NOMO-1 (cell line): Measurements from ENCODE around the gene PDK3.

Experiments
- DNase-seq, 2 experiments: peaks; one replicate each; lab custom pipeline; 2025; ENCODE audit not compliant: unreplicated experiment in 2 of 2; lab: John Stamatoyannopoulos, UW

Gene PDK3

DNA sequence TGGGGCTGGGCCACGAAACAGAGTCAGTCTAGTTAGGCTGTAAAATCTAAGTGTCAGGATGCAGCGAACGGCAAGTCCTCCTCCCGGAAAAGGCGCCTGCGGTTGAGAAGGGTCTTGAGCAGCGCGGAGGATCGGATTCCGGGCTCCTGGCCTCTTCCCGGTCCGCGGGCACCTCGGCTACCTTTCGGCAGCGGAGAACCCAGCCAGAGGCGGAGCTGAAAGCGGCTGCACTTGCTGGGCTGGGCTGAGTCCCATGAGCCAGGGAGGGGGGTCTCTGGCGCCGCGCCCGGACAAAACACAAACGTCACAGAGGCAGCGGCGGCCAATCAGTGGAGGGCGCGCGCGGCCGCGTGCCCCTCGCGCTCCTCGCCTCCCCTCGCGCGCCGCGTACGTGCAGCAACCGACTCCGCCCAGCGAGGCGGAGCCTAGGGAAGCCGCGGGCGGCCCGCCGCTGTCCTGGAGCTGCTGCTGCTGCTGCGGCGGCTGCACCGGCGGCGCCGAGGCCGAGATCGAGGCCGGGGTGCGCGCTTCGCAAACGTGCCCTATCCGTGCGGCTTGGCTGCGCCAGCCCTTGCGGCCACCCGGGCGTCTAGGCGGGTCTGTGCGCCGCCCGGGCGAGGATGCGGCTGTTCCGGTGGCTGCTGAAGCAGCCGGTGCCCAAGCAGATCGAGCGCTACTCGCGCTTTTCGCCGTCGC, at the start of gene PDK3:
Gene PDK3 (plus strand): TSS at position 451 of the 696 bp plus-strand sequence. CDS start 170 bp downstream, at position 621.
- DNase-seq, result peak; percentile 73 to 85

DNA sequence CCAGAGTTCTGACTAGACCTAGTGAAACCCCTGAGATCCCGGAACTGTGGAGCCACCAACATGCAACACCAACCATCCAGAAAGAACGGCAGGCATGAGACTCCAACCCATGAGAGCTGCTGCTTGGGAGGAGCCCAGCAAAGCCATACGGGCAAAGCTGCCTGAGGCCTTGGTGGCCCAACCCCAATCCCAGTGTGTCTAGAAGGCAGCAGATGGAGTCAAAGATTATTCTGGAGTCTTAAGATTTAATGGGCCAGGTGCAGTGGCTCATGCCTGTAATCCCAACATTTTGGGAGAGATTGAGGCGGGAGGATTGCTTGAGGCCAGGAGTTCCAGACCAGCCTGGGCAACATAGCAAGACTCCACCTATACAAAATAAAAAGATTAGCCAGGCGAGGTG, 49.2 kb upstream of the PDK3 start:
- DNase-seq, result no peak

DNA sequence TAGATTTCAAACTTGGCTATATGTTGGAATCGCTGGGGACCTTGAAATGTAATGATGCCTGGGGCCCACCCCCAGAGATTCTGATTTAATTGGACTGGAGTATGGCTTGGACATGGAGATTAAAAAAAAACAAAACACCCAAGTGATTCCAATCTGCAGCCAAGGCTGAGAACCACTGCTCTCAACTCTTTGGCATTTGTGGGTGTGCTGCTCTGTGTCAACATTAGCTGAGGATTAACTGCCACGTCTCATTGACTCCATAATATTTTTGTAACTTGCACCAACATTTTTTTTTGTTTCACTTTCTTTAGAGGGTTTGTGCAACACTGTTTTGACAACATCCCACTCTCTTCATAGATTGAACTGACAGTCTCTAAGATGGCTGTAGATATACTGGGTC, 41.1 kb upstream of the PDK3 start:
- no peak for DNase-seq

DNA sequence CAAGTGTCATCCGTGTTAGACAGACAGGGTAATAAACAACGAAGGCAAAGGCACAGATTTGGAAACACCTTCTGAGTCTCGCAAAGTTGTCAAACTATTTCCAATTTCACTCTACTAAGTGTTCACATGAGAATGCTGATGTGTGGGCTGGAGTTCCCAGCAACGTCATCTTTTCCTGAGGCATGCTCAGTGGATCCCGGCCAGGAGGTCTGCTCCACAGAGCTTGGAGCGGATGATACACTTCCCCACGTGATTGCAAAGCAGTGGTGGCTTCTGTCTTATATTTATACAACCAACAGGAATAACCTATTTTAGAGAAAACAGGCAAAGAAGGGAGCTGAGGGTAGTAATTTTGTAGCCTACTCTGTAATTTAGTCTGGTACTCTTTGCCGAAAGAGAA, 40.1 kb upstream of the PDK3 start:
- DNase-seq, result no peak

DNA sequence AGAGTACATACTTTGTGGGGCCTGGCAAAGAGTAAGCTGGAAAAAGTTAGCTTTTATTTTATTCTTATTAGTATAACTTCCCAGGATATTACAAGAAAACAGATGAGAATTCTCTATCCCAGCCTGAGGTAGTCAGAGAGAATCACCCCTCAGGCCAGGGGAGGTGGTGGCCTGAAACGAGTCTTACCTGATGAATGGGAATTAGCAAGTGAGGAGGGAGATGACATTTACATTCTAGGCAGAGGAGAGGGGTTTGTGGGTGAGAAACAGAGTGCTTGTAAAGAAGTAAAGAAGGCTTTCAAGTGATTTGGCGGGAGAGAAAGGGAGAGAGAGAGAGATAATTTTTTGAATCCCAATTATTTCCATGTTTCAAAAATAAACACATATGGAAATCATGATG, 39.3 kb upstream of the PDK3 start:
- DNase-seq, result no peak

DNA sequence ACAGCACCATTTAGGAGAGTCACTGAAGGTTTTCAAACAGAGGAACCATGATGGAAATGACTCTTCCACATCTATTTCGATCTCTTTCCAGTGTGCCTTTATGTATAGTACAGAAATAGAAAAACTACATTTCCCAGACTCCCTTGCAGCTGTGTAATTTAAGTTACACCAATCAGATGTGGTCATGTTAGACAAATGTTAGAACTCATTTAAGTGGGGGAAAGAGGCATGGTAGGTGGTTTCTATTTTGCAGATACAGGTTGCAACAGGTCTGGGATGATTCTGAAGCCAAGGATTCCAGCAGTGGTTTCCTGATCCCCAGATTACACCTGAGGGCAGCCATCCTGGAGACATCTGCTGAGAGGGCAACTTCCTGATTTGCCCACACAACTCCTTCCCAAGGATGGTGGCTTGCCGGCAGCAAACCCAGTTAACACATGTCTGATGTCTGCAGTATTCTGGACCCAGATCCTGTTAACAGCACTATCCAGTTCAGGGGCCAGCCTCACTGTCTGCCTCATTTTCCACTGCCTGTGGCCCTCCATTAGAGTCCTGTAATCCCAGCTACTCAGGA, 38.7 kb upstream of the PDK3 start:
- DNase-seq, result no peak

DNA sequence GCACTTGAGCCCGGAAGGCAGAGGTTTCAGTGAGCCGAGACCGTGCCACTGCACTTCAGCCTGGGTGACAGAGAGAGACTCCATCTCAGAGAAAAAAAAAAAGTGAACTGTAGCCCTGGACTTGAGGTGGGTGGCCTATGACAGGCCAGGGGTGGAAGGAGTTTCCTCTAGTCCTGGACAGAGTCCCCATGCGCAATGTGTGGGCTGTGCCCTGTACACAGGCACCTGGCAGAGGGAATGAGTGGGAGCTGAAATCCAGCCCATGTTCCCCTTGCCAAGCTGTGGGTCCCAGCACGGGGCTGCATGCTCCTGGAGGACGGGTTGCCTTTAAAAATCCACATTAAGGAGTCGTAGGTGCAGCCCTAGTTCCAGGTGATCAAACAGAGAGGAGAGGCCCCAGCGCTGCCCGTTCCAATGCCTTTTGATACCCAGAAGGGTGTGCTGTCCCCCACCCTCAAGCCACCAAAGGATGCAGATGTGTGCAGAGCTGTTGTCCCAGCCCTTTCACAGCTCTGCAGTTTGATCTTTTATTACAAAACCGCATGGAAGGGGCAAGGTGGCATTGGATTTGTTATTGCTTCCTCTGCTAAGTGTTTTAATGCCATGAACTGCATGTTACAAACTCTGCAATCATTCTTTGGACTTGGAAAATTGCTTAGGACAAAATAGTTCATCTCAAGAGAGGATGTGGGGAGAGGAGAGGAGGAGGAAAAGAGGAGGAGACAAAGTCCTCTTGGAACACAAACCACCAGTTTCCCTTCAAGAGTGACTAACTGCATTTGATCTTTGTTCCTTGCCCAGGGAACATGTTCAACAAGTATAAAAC, 38.0 kb upstream of the PDK3 start:
- DNase-seq, result no peak

DNA sequence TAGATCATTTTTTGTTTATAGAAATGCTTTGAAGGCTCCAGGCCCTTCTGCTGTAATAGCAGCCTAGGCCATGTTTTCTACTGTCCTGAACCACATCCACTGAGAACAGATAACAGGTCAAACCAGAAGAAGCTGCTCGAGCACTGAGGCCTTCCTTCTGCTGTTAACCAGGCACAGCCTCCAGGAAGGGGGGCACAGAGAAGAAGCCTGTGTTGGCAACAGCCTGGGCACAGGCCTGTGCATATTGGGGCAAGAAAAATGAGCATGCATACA, 37.4 kb upstream of the PDK3 start:
- no peak for DNase-seq

DNA sequence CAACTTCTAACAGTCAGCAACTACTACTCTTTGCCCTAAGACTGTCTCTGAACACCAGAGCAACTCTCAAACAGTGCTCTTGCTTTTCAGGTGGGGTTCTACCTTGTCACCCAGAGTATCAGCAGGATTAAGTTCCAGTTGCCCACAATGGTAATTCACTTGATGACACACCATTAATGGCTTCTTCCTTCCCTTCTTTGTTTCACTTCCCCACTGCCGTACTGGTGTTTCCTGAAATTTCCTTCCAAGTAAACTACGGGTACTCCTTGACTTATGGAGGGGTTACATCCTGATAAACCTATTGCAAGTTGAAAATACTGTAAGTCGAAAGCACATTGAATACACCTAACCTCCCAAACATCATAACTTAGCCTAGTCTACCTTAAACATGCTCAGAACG, 36.6 kb upstream of the PDK3 start:
- DNase-seq, result peak; percentile 10 to 42

DNA sequence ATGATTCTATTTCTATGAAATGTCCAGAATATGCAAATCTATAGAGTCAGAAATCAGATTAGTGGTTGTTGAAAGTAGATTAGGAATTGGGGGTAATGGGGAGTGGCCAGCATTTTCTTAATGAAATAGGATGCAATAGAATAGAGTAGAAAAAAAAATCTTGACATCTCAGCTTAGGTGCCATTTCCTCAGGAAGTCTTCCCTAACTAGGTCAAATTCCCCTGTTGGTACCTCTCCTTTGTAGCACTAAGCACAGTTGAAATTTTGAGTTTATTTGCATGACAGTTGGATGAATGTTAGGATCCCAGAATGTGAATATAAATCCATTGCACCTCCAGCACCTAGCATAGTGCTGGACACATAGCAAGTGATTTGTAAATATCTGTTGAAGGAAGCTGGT, 30.0 kb upstream of the PDK3 start:
- no peak for DNase-seq

DNA sequence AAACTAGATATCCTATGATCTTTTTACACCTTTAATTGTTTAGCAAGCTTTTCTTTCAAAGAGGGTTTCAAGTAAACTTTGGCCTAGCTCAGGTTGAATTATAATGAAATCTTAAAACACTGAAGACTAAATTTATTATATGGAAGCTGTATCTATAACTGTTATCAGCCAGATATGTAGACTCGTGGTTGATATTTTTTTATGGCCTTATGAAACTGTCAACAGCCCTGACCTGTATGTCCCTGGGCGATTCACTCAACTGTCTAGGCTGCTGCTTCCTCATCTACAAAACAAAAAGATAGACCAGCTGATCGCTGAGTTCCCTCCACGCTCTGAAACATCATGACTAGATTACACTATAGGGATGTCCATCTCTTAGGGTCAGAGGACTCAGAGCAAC, 21.2 kb upstream of the PDK3 start:
- DNase-seq, result no peak

DNA sequence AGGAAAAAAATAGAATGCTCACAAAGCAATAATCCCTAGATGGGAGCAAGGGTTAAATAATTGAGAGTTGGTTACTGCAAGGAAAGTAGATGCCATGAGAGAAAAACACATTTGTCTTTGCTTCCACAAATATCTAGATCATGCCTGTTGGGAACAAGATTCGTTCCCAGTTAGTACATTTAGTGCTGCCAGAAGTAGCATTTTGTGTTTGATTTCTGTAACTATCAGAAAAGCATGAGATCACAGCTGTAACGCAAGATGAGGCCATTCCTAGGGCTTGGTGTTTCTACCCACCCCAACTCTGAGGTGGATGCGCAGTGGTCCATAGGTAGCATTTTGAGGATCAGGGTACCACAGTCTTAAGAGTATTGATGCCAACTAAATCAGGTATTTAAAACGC, 20.4 kb upstream of the PDK3 start:
- no peak for DNase-seq

DNA sequence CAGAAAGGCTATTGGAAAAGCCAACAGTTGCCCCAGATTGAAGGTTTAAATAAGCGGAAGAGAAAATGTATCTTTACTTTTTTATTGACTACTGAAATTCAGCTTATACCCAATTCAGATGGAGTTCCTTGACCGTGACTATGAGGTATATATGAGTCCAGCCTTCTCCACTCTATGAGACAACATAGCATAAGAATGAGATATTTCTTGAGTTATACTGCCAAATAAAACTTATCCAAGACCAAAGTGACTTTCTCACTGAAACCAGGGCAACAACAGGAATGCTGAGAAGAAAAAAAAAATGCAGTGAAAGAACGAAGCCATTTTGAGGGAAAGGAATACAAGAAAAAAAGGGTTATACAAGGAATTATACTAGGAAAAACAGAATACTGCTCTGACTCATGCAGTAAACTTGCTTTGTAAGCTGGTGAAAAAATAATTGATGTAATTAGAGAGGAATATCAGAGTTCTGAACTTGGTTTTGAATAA, 16.3 kb upstream of the PDK3 start:
- no peak for DNase-seq

DNA sequence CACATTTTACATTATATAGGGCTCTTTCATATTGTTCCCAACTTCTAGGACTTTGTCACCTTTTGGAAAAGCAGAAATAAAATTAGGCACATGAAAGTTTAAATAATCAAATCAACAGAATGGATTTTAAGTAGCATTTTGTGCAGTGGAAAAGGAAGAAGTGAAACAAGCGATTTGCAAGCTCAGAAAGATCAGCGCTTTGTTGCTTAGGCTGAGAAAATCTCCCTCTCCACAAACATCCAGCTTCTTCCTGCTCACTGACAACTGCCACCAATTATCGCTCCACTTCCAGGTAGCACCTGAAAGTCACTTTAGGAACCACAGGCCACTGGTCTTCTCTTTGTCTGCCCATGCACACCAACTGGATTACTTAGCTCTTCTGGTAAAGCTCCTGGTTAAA, 2.0 kb upstream of the PDK3 start:
- DNase-seq, result peak in 1 of 2 experiments; percentile 33

DNA sequence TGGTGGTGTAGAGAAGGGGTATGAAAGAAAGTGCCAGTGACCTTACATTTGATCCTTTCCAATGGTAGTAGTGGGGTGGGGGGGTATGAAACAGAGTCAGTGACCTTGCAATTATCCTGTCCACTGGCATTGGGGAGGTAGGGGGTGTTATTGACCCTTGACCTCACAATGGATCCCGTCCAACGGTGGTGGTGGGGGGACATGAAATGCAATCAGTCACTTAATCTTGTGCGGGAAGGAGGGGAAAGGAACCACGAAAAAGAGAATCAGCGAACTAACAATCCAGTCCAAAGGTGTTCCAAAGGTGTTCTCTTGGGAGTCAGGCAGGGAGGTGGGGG, 619 bp upstream of the PDK3 start:
- DNase-seq, result no peak

DNA sequence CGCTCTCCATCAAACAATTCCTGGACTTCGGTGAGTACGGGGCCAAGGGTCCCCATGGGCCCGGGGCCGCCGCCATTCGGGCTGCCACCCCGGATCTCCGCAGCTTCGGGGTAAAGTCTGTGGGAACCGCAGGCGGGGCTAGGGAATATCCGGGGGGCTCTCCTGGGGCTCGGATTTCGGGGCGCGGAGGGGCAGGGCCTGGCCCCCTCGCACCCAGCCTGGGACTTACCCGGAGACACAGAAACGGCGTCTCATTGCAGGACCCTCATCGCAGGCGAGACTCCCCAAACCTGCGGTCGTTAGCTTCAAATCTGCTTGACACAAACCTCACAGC, 413 bp downstream of the PDK3 start:
- DNase-seq, result no peak

DNA sequence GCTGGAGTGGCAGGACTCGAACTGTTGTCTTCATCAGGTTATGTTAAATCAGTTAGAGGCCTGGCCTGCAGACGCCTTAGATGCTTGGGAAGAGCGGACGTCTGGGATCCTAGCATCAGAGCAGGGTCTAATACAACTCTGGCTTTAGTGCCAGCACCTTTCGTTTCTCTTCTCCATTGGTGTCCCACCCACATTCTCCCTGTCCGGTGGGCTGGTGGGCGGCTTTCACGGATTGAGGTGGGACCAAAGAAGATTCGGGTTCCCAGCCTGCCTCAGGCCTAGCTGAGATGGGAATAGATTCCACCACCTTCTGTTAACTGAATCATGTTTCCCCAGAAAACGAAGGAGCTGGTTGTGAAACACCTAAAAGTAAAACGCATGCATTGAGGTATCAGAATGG, 939 bp downstream of the PDK3 start:
- no peak for DNase-seq

DNA sequence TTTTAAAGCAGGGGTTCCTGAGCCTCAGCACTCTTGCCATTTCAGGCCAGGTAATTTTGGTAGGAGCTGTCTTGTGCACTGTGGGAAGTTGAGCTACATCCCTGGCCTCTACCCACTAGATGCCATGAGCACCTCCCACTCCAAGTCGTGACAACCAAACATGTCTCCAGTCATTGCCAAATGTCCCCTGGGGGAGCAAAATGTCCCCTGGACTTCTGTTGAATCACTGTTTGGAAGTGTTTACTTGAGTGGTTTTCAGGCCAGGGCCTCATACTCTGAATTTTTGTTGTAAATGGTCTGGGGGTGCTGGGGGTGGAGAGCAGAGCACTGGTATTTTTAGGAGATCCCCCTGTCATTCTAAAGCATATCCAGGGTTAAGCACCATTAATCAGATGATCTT, 3.2 kb downstream of the PDK3 start:
- DNase-seq, result no peak

DNA sequence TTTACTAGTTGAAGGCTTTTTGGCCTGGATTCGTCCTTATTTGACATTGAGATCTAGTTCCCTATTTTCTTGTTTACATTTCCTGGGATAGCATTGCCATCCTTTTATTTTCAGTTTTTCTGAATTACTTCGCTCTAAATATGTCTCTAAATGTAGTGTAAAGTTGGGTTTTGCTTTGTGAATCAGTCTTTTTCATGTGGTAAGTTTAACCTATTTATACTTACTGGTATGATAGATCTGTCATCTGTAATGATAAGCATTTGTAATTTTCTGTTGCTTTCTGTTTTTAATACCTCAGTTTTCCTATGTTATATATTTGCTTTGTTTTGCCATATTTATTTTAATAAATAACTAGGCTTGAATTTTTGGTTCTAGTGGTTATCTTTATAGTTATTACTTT, 6.7 kb downstream of the PDK3 start:
- no peak for DNase-seq

DNA sequence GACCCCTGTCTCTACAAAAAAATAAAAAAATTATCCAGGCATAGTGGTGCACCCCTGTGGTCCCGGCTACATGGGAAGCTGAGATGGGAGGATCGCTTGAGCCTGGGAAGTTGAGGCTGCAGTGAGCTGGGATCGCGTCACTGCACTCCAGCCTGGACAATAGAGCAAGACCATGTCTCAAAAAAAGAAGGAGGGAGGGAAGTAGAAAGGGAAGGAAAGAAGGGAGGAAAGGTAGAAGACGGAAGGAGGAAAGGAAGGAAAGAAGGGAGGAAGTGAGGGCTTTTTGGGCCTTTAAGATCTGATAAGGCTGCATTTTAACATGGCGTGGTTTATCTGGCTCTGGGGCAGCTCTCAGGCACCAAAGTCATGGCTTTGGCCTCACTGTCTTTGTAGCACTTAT, 10.4 kb downstream of the PDK3 start:
- DNase-seq, result no peak

DNA sequence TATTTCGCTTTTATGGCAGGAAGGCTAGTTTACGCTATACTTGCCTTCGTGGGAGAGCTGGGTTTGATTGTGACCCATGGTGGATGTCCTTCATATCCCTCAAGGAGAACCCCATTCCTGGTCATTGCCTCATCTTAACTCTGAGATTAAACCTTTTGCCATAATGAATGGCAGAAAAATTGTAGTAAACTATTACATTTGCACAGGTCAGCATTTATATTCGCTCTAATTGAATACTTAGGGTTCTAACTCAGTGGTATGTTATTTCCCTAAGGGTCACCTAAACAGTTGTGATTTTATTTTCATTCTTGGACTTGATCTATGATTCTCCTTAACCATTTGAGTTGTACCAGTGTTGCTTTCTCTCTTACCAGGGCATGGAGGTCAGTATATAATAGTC, 13.4 kb downstream of the PDK3 start:
- DNase-seq, result no peak

DNA sequence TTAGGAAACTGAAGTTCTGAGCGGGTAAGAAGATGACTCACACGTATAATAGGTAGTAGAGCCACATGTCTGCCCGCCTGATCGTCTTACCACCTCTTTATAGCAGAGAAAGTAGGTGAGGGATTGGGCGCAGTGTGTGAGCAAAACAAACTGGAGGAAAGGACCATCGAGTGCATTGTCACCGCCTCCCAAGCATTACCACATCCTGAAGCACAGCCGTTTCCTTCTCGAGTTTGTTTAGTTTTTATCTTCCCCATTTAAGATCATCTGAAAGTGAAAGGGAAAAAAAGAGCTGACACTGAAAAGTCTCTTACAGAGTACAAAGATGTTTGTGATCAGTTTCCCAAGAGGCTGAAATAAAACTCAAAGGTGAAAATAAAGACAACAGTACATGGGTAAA, 14.8 kb downstream of the PDK3 start:
- DNase-seq, result peak; percentile 75 to 80
